SKM-1 (cell line): ENCODE results near the gene DDX51.

Experiments used
- DNase-seq: peaks from one replicate; lab custom pipeline; 2025; ENCODE audit not compliant: unreplicated experiment; lab: John Stamatoyannopoulos, UW

DDX51 gene

DNA sequence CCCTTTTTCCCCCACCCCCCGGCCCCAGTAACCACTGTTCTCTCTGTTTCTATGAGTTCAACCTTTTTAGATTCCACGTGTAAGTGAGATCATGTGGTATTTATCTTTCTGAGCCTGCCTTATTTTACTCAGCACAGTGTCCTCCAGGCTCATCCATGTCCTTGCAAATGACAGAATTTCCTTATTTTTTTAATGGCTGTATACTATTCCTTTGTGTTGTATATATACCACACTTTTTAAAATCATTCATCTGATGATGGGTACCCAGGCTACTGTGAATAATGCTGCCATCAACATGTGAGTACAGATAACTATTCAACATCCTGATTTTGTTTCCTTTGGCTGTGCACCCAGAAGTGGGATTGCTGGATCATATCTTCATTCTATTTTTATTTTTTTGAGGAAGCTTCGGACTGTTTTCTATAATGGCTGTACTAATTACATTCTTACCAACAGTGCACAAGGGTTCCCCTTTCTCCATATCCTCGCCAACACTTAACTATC, 54.7 kb downstream of the DDX51 start:
- no peak for DNase-seq
